GM12801 (cell line): Measurements from ENCODE around the gene ZNF738.

Experiments used
- TF ChIP-seq, protein P1 (sequence below): IDR thresholded peaks from one replicate; pipeline ENCODE4 v1.5.1; 2011; ENCODE audit warnings: control low read depth; ENCODE audit not compliant: insufficient read length; ENCODE audit errors: extremely low read depth

Gene ZNF738

GRCh38 chr19:21396121-21396520 lies 37.3 kb downstream of the ZNF738 start:
- TF ChIP-seq, protein P1, sequence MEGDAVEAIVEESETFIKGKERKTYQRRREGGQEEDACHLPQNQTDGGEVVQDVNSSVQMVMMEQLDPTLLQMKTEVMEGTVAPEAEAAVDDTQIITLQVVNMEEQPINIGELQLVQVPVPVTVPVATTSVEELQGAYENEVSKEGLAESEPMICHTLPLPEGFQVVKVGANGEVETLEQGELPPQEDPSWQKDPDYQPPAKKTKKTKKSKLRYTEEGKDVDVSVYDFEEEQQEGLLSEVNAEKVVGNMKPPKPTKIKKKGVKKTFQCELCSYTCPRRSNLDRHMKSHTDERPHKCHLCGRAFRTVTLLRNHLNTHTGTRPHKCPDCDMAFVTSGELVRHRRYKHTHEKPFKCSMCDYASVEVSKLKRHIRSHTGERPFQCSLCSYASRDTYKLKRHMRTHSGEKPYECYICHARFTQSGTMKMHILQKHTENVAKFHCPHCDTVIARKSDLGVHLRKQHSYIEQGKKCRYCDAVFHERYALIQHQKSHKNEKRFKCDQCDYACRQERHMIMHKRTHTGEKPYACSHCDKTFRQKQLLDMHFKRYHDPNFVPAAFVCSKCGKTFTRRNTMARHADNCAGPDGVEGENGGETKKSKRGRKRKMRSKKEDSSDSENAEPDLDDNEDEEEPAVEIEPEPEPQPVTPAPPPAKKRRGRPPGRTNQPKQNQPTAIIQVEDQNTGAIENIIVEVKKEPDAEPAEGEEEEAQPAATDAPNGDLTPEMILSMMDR, result no peak

DNA sequence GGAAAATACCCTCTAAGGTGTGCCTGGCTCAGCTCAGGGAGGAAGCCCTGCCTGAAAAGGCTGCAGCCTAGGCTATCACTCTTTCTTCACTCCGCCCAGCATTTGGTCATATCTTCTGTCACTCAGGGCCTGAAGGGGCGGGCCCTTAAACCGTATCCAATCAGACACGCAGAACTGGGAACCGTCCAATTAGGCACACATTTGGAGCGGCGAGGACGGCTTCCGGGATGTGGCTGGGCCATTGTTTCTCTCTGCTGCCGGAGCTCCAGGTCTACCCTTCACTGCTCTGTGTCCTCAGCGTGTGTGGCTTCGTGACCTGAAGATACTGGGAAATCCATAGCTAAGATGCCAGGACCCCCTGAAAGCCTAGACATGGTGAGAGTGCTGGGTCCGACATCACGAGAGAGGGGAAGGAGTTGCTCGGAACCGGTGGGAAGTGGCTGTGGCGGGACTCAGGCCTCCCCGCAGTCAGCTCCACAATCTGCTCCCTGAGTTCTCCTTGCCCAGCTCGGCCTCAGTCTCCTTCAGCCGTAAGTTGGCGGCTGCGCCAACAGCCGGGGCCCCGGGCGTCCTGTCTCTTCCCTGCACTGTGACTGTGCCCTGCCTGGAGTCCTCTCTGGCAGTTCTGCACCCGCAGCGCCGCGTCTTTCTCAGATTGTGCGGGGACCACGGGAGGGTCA lies 38.2 kb downstream of the ZNF738 start, which contains the start of gene ZNF493:
TSS of gene ZNF493 (plus strand) at position 241 of the 680 bp plus-strand sequence. CDS start at position 346, 105 bp downstream.
- TF ChIP-seq, protein P1, result no peak

DNA sequence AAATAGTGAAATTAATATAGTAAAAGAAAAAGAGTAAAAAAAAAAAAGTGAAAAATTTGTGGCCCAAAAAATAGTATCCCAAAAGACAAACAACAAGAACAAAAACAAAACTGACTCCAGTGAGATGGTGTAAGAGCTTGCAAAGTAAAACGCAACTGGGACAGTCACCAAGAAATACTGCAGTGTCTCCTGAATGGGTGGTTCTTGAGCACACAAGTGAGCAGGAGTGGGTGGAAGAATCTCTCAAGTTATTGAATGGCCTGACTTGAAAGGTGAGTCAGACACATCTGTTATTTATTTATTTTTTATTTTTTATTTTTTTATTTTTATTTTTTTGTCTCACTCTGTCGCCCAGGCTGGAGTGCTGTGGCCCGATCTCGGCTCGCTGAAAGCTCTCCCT lies 40.1 kb downstream of the ZNF738 start:
- TF ChIP-seq, protein P1, result no peak

GRCh38 chr19:21402303-21402985 lies 43.6 kb downstream of the ZNF738 start:
- TF ChIP-seq, protein P1, result no peak

- TF ChIP-seq, protein P1, result no peak
These were observed 51.4 kb downstream of the ZNF738 start for GRCh38 chr19:21410166-21410565.

GRCh38 chr19:21422244-21422643 lies 63.4 kb downstream of the ZNF738 start:
- TF ChIP-seq, protein P1, result no peak

DNA sequence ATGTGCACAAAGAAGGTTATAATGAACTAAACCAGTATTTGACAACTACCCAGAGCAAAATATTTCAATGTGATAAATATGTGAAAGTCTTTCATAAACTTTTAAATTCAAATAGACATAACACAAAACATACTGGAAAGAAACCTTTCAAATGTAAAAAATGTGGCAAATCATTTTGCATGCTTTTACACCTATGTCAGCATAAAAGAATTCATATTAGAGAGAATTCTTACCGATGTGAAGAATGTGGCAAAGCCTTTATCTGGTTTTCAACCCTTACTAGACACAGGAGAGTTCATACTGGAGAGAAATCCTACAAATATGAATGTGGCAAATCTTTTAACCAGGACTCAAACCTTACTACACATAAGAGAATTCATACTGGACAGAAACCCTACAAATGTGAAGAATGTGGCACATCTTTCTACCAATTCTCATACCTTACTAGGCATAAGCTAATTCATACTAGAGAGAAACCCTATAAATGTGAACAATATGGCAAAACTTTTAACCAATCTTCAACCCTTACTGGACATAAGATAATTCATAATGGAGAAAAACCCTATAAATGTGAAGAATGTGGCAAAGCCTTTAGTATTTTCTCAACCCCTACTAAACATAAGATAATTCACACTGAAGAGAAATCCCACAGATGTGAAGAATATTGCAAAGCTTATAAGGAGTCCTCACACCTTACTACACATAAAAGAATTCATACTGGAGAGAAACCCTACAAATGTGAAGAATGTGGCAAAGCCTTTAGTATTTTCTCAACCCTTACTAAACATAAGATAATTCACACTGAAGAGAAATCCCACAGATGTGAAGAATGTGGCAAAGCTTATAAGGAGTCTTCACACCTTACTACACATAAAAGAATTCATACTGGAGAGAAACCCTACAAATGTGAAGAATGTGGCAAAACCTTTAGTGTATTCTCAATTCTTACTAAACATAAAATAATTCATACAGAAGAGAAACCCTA lies 64.5 kb downstream of the ZNF738 start:
- TF ChIP-seq, protein P1, result no peak
